Measurements from ENCODE around the gene SUPT5H.

Gene SUPT5H

GRCh38 chr19:39497701-39497995 lies 52.3 kb downstream of the SUPT5H start:
- in situ Hi-C loops (cut with HindIII; ENCODE audit: low sequenced_read_pairs), result no loop called here
- no peak for DNase-seq (ENCODE audit: low read depth, low spot score)
- H3K4me3 ChIP-seq (ENCODE audit: low read depth, low read length), result peak overlapping the region; percentile 10
- no peak for TF ChIP-seq CTCF (IDR thresholded peaks at IDR 0.05; ENCODE audit: low read depth, low read length)

GRCh38 chr19:39497996-39498797 lies 52.8 kb downstream of the SUPT5H start:
- peak; percentile 64 for TF ChIP-seq CTCF (IDR thresholded peaks at IDR 0.05; ENCODE audit: low read depth, low read length)
- in situ Hi-C loops (cut with HindIII; ENCODE audit: low sequenced_read_pairs), result no loop called here
- DNase-seq (ENCODE audit: low read depth, low spot score), result peak; percentile 34
- H3K4me3 ChIP-seq (ENCODE audit: low read depth, low read length), result peak overlapping the region; percentile 10

- no peak for TF ChIP-seq CTCF (IDR thresholded peaks at IDR 0.05; ENCODE audit: low read depth, low read length)
- no peak for DNase-seq (ENCODE audit: low read depth, low spot score)
- in situ Hi-C loops (cut with HindIII; ENCODE audit: low sequenced_read_pairs), result no loop called here
- peak within 1 kb of the TSS; percentile 10 for H3K4me3 ChIP-seq (ENCODE audit: low read depth, low read length)
These were observed 53.6 kb downstream of the SUPT5H start, which contains the start of gene DLL3 for GRCh38 chr19:39498798-39499642. Gene DLL3 (plus strand): TSS chr19:39498947. CDS start chr19:39498975, 28 bp downstream.

GRCh38 chr19:39499932-39500331 lies 54.5 kb downstream of the SUPT5H start:
- no peak overlapping the region for H3K4me3 ChIP-seq (ENCODE audit: low read depth, low read length)
- no peak for TF ChIP-seq CTCF (IDR thresholded peaks at IDR 0.05; ENCODE audit: low read depth, low read length)
- in situ Hi-C loops (cut with HindIII; ENCODE audit: low sequenced_read_pairs), result no loop called here
- DNase-seq (ENCODE audit: low read depth, low spot score), result no peak

- TF ChIP-seq CTCF (IDR thresholded peaks at IDR 0.05; ENCODE audit: low read depth, low read length), result no peak
- DNase-seq (ENCODE audit: low read depth, low spot score), result no peak
- in situ Hi-C loops (cut with HindIII; ENCODE audit: low sequenced_read_pairs), result no loop called here
- H3K4me3 ChIP-seq (ENCODE audit: low read depth, low read length), result no peak overlapping the region
These were observed 55.2 kb downstream of the SUPT5H start for GRCh38 chr19:39500543-39500942.

- DNase-seq (ENCODE audit: low read depth, low spot score), result no peak
- no peak for TF ChIP-seq CTCF (IDR thresholded peaks at IDR 0.05; ENCODE audit: low read depth, low read length)
- H3K4me3 ChIP-seq (ENCODE audit: low read depth, low read length), result no peak overlapping the region
- in situ Hi-C loops (cut with HindIII; ENCODE audit: low sequenced_read_pairs), result no loop called here
These were observed 56.0 kb downstream of the SUPT5H start for GRCh38 chr19:39501340-39501739.

All from astrocyte of the spinal cord (primary cell).